SK-N-SH (cell line): ENCODE measurements around the gene TSBP1.

Source experiments
- CTCF ChIP-seq: fragments of 200-600 bp; sonication (generic); IDR thresholded peaks from 2 replicates; pipeline ENCODE4 v1.6.1; 2017; ENCODE audit warnings: antibody characterized with exemption, mild to moderate bottlenecking, moderate library complexity
- EP300 ChIP-seq, 2 experiments: IDR thresholded peaks; 2 replicates each; pipeline versions ENCODE4 v1.4.0 to v1.6.1; 2012; ENCODE audit warnings: borderline replicate concordance in 1 of 2, low read depth in 1 of 2, low read length in 1 of 2
- JUND ChIP-seq: IDR thresholded peaks from 2 replicates; pipeline ENCODE4 v1.4.0; 2012
- MAX ChIP-seq: IDR thresholded peaks from 2 replicates; pipeline ENCODE4 v1.4.0; 2012; ENCODE audit warnings: low read depth
- POLR2AphosphoS5 ChIP-seq: IDR thresholded peaks from 2 replicates; pipeline ENCODE4 v1.6.1; 2012; ENCODE audit warnings: low read depth, low read length
- RAD21 ChIP-seq: IDR thresholded peaks from 2 replicates; pipeline ENCODE4 v1.6.1; 2012; ENCODE audit warnings: mild to moderate bottlenecking, low read length
- SIN3A ChIP-seq: IDR thresholded peaks from 2 replicates; pipeline ENCODE4 v1.6.1; 2012; ENCODE audit warnings: low read depth, mild to moderate bottlenecking, low read length, moderate library complexity, borderline replicate concordance
- ZBTB33 ChIP-seq: IDR thresholded peaks from 2 replicates; pipeline ENCODE4 v1.4.0; 2012; ENCODE audit warnings: low read depth, borderline replicate concordance
- TF ChIP-seq, protein P1 (sequence below): IDR thresholded peaks from 2 replicates; pipeline ENCODE4 v1.4.0; 2012; ENCODE audit warnings: low read depth, borderline replicate concordance

- TF ChIP-seq JUND (no peak), POLR2AphosphoS5 (no peak), ZBTB33 (no peak), RAD21 (no peak), MAX (no peak), EP300 (IDR thresholded peaks at IDR 0.05; ENCODE audit: borderline replicate concordance in 1 of 2, low read depth in 1 of 2, low read length in 1 of 2) (no peak), CTCF (no peak), SIN3A (no peak)
- TF ChIP-seq, protein P1, sequence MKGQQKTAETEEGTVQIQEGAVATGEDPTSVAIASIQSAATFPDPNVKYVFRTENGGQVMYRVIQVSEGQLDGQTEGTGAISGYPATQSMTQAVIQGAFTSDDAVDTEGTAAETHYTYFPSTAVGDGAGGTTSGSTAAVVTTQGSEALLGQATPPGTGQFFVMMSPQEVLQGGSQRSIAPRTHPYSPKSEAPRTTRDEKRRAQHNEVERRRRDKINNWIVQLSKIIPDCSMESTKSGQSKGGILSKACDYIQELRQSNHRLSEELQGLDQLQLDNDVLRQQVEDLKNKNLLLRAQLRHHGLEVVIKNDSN = no peak
These were observed 44.3 kb upstream of the TSBP1 start for GRCh38 chr6:32416036-32416435.
